NCI-H1417 treated with DMSO at 0.1 percent for 48 hours (cell line): ENCODE data around the gene PALM3.

Experiments used
- DNase-seq: peaks from one replicate; lab custom pipeline; 2025; lab: John Stamatoyannopoulos, UW

PALM3 gene, protein sequence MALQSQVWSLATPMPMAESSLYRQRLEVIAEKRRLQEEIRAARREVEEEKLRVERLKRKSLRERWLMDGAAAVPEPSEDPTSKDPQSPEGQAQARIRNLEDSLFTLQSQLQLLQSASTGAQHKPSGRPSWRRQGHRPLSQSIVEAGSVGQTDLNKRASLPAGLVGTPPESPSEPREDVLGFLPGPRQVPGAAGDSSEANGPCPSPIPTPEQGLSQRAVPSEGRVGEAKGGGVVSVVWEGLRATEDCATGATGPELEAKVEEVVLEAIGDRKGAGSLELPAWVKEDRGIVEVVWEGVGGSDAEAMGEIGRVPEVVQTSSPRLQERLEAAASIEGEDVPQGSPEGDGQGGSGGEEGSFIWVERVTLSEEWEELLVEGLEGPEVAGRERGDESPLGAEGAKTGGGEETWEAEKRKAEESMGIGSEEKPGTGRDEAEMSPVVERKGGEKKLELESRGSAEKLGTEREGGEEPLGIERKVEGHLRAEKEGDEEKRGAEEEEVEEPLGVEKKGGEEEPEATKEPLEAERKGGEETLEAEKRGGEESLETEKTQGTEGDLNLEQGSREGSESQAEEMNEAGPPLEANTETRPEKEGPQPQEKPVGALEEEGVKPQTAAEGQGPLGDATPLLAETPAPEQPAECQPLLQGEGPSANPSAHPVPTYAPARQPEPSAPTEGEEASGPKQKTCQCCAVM

DNA sequence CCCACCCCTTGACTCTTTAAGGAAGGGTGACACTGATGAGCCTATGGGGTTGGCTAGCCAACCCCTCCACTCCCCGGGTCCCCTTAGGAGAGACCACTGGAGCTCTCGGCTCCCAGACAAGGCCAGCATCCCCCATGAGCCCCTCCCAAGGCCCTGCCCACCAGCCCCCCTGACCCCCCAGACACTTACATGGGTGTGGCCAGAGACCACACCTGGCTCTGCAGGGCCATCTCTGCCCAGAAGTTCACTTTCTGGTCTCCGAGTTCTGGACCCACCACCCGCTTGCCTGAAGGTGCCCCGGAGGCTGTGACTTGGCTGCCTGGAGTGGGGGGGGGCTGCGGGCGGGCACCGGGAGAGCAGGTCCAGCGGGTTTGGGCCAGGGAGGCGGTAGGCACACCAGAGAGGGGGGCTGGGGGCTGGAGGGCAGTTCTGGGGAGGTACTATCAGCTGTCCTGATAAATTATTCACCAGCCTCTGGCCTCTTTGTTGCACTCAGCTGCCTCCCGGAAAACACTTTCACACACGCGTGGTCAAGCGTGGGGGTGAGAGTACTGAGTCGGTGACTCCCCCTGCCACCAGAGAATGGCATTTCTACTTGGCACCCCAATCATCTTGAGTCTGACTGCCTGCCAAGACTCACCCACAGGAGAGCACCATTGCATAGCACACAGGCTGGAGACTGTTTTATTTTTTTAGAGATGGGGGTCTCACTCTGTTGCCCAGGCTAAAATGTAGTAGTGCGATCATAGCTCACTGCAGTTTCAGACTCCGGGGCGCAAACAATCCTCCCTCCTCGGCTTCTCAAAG is at the start of gene PALM3:
Gene PALM3, minus strand, starts transcription at position 326 of the 807 bp plus-strand sequence. Its CDS starts 96 bp downstream, at position 230.
- DNase-seq: no peak

DNA sequence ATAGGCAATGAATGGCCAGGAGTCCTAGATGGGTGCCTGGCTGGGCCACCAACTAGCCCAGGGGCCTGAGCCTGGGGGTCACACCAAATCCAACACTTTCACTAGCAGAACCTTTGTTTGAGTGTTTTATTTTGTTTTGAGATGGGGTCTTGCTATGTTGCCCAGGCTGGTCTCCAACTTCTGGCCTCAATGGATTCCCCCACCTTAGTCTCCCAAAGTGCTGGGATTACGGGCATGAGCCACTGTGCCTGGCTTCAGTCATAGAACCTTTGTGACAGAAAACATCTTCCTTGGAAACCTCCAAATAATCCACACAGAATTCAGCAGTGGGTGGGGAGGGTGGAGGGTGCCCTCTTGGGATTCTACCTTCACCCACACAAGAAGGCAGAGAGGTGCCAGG is 49.6 kb upstream of the PALM3 start:
- DNase-seq: no peak

DNA sequence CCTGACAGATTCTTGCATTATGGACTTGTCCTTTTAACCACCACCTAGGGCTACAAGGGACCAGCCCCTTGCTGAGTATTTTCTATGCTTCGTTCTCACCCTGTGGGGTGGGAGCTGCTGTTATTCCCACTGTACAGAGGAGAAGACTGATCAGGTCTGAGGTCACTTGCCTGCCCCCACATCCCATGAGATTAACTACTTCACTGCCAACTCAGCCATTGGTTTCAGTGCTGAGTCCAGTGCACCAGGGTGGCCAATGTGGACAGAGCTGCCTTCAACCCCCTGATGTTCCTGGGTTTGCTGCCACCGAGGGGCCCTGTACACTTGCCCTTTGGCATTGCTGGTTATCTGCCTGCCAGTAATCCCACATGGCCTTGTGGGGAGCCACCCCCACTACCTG is 48.8 kb upstream of the PALM3 start:
- DNase-seq: no peak

DNA sequence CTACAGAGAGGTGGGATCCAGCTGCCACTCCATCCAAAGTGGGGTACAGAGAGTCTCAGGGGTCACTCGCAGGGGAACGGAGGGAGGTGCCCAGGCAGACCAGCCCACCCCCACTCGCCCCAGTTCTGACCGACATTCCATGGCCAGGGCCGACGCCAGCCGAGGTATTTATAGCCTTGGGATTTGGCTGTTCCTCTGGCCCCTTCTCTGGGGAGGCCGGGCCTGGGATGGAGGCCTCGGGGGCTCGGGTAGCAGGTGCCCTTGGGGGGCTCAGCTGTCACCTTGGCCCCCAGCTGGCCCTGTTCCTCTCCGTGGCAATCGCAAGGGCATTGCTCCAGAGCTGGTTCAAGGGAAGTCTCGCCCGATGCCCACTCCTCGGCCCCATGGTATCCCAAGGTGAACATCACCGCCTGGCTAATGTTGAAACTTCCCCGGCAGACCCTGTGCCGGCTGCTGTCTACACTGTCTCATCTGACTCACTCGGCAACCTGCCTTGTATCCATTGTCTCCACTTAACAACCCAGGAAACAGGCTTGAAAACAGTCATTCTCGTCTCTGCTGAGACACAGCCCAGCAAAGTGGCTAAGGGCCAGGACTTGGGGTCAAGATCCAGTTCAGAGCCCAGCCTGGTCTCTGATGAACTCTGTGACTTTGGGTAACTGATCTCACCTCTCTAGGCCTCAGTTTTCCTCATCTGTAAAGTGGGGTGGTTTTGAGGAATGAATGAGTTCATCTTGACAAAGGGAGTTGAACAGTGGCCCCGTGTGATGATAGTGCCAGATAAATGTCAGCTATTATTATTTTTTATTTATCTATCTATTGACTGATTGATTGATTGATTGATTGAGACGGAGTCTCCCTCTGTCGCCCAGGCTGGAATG is 45.9 kb upstream of the PALM3 start:
- no peak for DNase-seq

DNA sequence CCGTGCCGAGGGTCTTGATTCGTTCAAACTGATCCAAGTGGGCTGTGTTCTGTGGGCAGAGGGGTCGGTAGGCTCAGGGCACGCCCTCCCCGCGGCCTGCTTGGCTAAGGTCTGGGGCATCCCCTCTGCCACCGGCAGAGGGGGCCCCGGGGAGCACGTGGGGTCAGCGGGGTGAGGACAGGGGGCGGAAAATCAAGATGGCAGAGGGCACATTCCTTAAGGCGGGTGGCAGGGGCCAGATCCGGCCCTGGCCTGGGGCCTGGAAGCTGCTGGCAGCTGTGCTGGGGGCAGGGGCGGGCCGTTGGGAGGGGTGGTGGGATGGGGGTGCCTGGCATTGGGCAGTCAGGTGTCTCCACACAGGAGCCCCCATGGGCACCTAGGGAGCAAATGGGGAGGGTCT is 45.0 kb upstream of the PALM3 start:
- no peak for DNase-seq

DNA sequence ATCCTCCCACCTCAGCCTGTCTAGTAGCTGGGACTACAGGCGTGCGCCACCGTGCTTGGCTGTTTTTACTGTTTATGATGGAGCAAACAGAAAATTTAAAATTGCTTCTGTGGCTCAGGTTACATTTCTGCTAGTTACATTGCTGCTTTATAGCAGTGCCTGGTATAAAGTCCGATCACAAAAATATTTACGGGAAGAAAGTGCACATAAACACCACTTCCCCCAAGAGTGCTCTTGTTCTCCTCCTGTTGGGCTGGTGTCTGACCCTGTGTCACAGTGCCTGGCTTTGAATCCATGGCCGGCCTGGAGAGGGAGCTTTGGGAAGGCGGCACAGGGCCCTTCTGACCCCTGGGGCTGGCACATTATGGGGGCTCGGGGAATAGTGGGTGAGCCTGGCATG is 43.8 kb upstream of the PALM3 start:
- no peak for DNase-seq

DNA sequence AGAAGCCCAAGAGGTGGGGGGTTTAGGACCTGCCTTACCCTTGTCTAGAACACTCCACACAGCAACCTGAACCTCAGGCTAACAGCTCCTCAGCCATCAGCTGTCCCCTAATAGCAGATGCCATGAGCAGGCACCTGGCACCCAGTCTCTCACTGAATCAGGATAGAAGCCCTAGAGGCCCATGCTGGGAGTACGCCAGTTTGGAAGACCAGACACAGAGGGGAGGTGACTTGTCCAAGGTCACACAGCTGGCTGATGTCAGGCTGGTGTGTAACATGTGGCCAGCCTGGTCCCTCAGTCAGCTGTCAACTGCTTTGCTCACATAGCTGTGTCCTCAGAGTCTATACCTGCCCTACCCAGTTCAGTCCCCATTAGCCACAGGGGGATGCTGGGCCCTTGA is 41.4 kb upstream of the PALM3 start:
- DNase-seq: no peak

DNA sequence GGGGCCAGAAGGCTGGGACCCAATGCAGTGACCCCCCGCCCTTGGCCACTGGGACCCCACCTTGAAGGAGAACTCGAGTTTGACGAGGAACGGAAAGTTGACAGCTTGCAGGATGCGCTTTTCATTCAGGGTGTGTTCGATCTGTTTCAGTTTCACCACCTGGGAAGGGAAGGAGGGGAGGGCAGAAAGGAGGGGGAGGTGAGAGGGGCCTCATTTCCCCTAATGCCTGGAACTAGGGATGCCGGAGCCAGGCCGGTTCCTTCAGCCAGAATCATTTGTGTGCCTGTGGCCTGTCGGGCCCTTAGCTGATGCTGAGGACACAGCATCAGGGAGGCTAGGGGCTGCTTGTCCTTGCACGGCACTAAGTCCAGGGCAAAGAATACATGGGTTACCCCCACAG is 40.9 kb upstream of the PALM3 start:
- no peak for DNase-seq

DNA sequence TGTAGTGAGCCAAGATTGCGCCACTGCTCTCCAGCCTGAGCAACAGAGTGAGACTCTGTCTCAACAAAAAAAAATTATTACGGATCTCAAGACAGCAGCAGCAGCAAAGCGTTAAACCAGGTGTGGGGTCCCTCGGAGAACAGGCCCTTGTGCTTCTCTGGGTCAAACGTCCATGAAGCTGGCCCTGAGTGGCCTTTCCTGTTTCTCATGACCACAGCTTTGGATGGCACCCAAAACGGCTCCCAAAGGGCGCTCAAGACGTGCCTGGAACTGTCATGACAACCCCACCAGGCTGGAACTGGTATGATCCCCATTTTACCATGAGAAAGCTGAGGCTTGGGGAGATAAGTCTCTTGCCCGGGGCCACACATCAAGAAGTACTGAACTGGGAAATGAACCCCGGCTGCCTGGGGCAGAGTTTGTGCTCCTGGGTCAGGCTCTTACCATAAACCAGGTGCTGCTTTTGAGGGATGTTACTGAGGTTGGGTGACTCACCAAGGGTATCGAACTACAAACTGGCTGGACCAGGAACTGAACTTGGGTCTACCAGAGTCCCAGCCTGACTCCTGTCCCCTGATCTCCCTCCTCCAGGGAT is 40.3 kb upstream of the PALM3 start:
- DNase-seq: no peak

DNA sequence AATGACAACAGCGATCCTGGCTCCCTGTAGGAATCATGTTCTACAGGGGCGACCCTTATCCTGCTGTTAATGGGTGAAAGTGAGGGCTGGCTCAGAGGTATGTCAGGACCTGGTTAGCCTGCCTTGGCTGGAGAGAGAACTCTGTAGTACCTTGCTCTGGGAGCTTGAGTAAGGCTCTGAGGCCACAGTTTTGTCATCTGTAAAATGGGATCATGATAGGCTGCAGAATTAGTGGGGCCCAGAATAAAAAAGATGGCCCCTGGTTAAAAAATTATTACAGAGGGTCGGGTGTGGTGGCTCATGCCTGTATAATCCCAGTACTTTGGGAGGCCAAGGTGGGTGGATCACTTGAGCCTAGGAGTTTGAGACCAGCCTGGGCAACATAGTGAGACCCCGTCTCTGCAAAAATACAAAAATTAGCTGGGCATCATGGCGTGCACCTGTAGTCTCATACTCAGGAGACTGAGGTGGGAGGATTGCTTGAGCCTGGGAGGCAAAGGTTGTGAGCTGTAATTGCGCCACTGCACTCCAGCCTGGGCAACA is 39.2 kb upstream of the PALM3 start:
- no peak for DNase-seq

DNA sequence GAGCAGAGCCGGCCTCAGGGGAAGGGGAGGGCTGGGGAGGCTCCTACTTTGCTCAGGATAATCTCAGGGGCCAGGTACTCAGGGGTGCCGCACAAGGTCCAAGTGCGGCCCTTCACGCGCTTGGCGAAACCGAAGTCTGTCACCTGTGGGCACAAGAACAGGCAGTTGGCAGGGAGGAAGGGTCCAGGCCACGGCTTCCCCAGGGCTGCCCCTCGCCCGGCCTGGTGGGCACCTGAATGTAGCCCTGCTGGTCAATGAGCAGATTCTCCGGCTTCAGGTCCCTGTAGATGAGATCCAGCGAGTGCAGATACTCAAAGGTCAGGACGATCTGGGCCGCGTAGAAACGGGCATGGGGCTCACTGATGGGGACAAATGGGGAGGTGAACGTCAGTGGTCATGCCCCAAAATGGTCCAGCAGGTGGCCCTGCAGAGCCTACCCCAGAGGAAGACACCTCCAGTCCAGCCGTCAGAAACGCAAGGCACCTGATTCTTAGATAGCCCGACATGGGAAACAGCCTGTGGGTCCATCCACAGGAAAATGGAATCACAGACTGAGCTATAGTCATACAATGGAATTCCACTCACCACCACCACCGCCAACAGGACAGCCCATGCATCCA is 35.8 kb upstream of the PALM3 start:
- no peak for DNase-seq

DNA sequence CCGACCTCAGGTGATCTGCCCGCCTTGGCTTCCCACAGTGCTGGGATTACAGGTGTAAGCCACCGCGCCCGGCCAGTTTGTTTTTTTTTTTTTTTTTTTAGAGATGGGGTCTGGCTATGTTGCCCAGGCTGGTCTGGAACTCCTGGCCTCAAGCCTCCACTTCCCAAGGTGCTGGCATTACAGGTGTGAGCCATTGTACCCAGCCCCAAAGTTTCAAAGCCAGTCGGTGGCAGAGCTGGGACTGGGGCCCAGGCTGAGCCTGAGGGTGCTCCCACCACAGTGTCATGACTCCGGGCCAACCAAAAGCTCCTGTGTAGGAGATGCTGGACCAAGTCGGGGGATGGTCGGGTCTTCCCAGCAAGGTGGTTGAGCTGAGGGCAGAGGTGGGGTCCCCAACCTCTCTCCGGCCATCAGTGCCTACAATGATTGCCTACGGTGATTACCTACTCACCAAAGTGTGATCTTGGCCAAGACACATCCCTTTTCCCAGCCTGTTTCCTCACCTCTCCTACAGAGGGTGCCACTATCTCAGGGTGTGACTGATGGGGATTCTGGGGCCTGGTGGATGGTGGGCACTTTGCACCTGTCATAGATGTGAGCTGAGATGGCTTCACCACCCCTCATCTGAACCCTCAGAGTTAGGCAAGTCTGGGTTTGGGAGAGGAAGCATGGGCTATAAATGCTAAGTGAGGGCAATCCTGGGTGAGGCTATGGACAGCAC is 34.6 kb upstream of the PALM3 start:
- DNase-seq: no peak

DNA sequence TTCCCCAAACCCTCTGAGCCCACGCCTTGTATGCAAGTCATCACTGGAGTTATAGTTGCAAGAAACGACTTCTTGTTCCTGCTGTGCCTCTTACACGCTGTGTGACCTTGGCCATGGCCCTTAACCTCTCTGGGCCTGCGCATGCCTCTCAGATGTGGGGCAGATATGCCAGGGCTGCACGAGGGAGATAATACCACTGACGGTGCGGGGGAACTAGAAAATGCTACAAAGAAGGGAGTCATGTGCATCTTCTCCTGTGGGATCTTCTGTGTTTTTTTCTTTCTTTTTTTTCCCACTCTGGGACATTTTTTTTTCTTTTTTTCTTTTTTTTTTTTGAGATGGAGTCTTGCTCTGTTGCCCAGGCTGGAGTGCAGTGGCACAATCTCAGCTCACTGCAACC is 33.0 kb upstream of the PALM3 start:
- DNase-seq: no peak

DNA sequence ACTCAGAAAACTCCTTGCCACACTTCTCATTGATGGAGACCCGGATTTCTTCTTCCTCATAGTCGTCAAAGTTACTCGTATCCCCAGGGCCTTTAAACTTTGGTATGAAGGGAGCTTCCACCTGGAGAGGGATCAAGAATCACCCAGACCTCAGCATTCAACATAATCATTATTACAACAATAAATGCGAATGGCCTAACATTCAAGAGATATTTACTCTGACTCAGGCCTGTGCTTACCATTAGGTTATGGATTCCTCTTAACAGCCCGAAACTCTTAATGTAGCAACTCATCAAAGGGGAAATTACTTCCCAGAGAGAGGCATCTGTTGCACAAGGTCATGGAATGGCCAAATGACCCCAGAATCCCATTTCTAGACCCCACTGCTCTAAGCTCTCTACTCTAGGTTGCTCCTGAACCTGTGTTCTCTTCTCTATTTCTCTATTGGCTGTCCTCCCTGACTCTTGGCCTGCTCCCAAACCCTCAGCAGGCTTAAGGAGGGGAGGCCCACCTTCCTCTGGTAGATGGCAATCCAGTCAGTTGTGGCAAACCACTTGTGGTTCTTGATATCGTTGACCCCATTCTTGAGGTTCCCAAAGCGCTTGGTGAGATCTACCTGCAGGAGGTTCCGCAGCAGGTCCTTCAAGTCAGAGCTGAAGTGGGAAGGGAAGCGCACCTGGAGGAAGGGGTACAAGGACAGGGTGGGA is 31.4 kb upstream of the PALM3 start:
- DNase-seq: no peak

DNA sequence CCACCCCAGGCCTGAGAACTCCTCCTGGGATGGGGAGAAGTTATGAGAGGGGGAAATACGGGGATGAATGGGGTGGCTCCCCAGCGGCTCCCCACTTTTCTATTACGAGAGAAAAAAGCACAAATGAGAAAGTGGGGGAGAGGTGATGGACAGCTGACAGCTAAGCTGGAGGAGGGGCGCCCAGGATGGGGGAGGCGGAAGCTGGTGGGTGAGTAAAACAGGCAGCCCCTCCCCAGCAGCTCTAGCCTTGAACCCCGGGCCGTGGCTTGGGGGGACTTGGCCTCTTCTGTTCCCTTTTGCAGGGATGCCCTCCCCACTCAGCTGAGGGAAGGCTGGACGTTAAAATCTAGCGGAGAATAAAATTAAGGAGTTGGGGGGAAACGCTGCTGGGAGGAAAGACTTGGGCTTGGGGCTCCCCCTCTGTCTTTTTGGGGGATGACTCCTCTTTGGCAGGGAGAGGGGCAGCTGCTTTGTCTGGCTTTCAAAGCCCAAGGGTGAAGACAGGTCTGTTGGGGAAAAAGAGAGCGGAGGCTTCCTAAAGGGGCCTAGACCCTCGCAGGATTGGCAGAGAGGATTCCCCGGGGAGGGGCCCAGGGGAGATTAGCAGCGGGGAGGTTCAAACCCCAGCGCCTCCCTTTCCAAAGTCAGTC is 30.1 kb upstream of the PALM3 start:
- DNase-seq: no peak

DNA sequence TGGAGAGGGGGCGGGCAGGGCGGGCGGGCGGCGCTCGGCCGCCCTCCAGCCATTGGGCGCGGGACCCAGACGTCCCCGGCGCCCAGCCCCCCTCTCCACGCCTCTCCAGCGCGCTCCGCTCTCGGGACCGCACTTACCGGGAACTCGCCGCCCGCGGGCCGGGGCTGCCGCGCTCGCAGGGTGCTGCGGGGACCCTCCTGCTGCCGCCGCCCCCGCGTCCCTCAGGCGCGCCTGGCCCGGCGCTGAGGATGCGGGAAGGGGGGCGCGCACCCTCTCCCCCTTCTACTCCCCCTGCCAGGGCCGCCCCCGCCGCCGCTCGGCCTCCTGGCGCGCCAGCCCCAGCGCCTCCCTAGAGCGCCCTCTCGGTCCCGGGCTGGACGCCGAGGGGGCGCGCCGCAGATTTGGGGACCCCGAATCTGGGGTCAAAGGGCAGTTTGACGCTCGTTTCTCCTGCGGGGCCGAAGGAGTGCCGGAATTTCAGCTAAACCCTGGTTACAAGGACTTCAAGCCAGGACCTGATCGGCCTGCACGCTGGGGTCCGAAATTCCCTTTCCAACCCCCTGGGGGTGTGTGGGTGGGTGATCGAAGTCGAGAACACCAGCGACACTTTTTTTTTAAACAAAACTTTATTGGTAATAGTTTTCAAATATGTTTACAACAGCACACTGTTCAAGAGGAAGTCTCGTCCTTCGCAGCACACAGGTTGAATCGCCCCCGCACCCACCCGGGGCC is 29.4 kb upstream of the PALM3 start:
- no peak for DNase-seq

DNA sequence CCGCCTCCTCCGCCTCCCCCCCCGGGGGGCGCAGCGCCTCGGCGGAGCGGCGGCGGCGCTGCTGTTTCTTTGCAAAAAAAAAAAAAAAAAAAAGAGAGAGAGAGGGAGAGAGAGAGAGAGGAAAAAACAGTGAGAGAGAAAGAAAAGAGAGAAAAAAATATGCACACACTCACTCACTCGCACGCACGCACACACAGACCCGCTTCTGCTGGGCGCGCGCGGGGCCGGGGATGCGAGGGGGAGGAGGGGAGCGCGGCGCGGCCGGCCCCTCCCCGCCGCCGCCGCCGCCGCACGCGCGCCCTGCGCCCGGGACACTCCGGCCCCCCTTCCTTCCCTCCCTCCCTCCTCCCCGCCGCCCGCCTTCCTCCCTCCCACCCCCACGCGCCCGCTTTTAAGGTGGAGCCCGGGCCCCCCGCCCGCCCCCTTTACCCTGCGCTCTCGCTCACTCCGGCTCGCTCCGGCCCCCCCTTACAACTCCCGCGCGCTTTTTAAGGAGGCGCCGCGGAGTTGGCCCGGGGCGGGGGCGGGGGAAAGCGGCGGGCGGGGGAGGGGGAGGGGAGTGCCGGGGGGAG is 28.7 kb upstream of the PALM3 start, which contains the start of gene SAMD1:
Gene SAMD1, minus strand, starts transcription at position 243 of the 572 bp plus-strand sequence.
- DNase-seq: no peak
